ENCODE results near the gene NDUFB11.

DNA sequence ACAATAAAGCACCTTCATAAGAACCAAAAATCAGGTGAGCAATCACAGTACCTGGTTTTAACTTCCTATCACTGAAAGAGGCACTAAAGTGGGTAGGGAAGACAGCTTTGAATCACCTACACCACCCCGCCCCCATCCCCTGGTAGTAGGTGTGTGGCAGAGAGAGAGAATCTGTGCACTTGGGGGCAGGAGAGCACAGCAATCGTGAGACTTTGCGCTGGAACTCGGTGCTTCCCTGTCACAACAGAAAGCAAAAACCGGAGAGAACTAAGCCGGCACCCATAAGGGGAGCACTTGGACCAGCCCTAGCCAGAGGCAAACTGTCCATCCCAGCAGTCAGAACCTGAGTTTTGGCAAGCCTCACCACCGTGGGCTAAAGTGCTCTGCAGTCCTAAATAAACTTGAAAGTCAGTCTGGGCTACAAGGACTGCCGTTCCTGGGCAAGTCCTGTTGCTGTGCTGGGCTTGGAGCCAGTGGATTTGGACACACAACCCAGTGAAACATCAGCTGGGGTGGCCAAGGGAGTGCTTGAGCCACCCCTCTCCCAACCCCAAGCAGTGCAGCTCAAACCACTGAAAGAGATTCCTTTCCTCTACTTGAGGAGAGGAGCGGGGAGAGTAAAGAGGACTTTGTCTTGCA lies 32.1 kb downstream of the NDUFB11 start:
- TF ChIP-seq POLR2A (IDR thresholded peaks at IDR 0.05) (no peak), EP300 (IDR thresholded peaks at IDR 0.05) (no peak)
- TF ChIP-seq, protein P1, sequence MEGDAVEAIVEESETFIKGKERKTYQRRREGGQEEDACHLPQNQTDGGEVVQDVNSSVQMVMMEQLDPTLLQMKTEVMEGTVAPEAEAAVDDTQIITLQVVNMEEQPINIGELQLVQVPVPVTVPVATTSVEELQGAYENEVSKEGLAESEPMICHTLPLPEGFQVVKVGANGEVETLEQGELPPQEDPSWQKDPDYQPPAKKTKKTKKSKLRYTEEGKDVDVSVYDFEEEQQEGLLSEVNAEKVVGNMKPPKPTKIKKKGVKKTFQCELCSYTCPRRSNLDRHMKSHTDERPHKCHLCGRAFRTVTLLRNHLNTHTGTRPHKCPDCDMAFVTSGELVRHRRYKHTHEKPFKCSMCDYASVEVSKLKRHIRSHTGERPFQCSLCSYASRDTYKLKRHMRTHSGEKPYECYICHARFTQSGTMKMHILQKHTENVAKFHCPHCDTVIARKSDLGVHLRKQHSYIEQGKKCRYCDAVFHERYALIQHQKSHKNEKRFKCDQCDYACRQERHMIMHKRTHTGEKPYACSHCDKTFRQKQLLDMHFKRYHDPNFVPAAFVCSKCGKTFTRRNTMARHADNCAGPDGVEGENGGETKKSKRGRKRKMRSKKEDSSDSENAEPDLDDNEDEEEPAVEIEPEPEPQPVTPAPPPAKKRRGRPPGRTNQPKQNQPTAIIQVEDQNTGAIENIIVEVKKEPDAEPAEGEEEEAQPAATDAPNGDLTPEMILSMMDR (IDR thresholded peaks at IDR 0.05), result no peak
